Trophoblast cell (in vitro differentiated cells and primary cell): ENCODE measurements around the gene PSTPIP1.

Experiments
- DNase-seq, 2 donors: peaks; one replicate each; pipeline ENCODE4 v3.0.0-alpha.2; 2016
- H2AFZ ChIP-seq: 2 replicates; pipeline ENCODE4 v1.6.1; 2013; ENCODE audit warnings: low read length, moderate library complexity, mild to moderate bottlenecking; ENCODE audit not compliant: insufficient read depth, poor library complexity
- H2AK5ac ChIP-seq: 2 replicates; pipeline ENCODE4 v1.6.1; 2013; ENCODE audit warnings: mild to moderate bottlenecking, low read length
- H2BK120ac ChIP-seq: 2 replicates; pipeline ENCODE4 v1.6.1; 2013; ENCODE audit warnings: low read length, mild to moderate bottlenecking, moderate library complexity; ENCODE audit not compliant: insufficient read depth, poor library complexity
- H2BK12ac ChIP-seq: 2 replicates; pipeline ENCODE4 v1.6.1; 2013; ENCODE audit warnings: mild to moderate bottlenecking, low read length, moderate library complexity
- H2BK5ac ChIP-seq: 2 replicates; pipeline ENCODE4 v1.6.1; 2013; ENCODE audit warnings: low read length, low read depth, moderate library complexity, mild to moderate bottlenecking; ENCODE audit not compliant: poor library complexity
- H3K14ac ChIP-seq: 2 replicates; pipeline ENCODE4 v1.6.1; 2013; ENCODE audit warnings: mild to moderate bottlenecking, low read length
- H3K18ac ChIP-seq: 2 replicates; pipeline ENCODE4 v1.6.1; 2013; ENCODE audit warnings: mild to moderate bottlenecking, low read length
- H3K23ac ChIP-seq: 2 replicates; pipeline ENCODE4 v1.6.1; 2013; ENCODE audit warnings: low read length
- H3K27ac ChIP-seq: 2 replicates; pipeline ENCODE4 v1.5.1; 2013; ENCODE audit warnings: low read depth, mild to moderate bottlenecking, inconsistent platforms, low read length, moderate library complexity
- H3K27me3 ChIP-seq: 2 replicates; pipeline ENCODE4 v1.6.1; 2013; ENCODE audit warnings: inconsistent platforms, mild to moderate bottlenecking, low read length, moderate library complexity; ENCODE audit not compliant: insufficient read depth
- H3K36me3 ChIP-seq, 2 experiments: 1 replicate in 1 of 2; 2 replicates in 1 of 2; pipeline ENCODE4 v1.6.1; 2013; ENCODE audit warnings: low read length in 2 of 2, mild to moderate bottlenecking in 2 of 2, moderate library complexity in 1 of 2; ENCODE audit not compliant: insufficient read depth in 2 of 2, control insufficient read depth in 1 of 2
- H3K4ac ChIP-seq: 2 replicates; pipeline ENCODE4 v1.6.1; 2013; ENCODE audit warnings: low read depth, mild to moderate bottlenecking, low read length, moderate library complexity
- H3K4me1 ChIP-seq, 2 experiments: 1 replicate in 1 of 2; 2 replicates in 1 of 2; pipeline ENCODE4 v1.6.1; 2013; ENCODE audit warnings: low read length in 2 of 2, mild to moderate bottlenecking in 2 of 2, moderate library complexity in 1 of 2; ENCODE audit not compliant: insufficient read depth in 2 of 2, control insufficient read depth in 1 of 2
- H3K4me2 ChIP-seq: 2 replicates; pipeline ENCODE4 v1.6.1; 2013; ENCODE audit warnings: inconsistent platforms, mild to moderate bottlenecking, low read length, moderate library complexity
- H3K4me3 ChIP-seq: 2 replicates; pipeline ENCODE4 v1.5.1; 2013; ENCODE audit warnings: mild to moderate bottlenecking, low read depth, low read length, inconsistent platforms
- H3K79me1 ChIP-seq: one replicate; pipeline ENCODE4 v1.6.1; 2013; ENCODE audit warnings: low read length
- H3K79me2 ChIP-seq: 2 replicates; pipeline ENCODE4 v1.6.1; 2013; ENCODE audit warnings: low read length, mild to moderate bottlenecking; ENCODE audit not compliant: control insufficient read depth, insufficient read depth, poor library complexity
- H3K9ac ChIP-seq: 2 replicates; pipeline ENCODE4 v1.6.1; 2013; ENCODE audit warnings: mild to moderate bottlenecking, low read length
- H3K9me3 ChIP-seq: 2 replicates; pipeline ENCODE4 v1.6.1; 2013; ENCODE audit warnings: low read depth, mild to moderate bottlenecking, control low read depth, inconsistent platforms, low read length; ENCODE audit not compliant: insufficient read depth
- H4K12ac ChIP-seq: 2 replicates; pipeline ENCODE4 v1.6.1; 2013; ENCODE audit warnings: low read depth, mild to moderate bottlenecking, low read length, moderate library complexity
- H4K8ac ChIP-seq: 2 replicates; pipeline ENCODE4 v1.6.1; 2013; ENCODE audit warnings: low read depth, mild to moderate bottlenecking, low read length, moderate library complexity
- H4K91ac ChIP-seq: one replicate; pipeline ENCODE4 v1.6.1; 2013; ENCODE audit warnings: low read depth, mild to moderate bottlenecking, low read length, moderate library complexity
- whole genome bisulfite sequencing: extraction: QIAGEN DNeasy Blood & Tissue Kit; methylation state at CpG from one replicate; pipeline ENCODE4 v1.1.7; 2013; ENCODE audit warnings: missing lambda C conversion rate; ENCODE audit not compliant: insufficient read length, insufficient coverage; ENCODE audit errors: extremely low coverage; 5-methylcytosine and 5-hydroxymethylcytosine counted together

PSTPIP1 gene

GRCh38 chr15:77019521-77020331, 24.8 kb downstream of the PSTPIP1 start:
- H3K4ac ChIP-seq = no peak overlapping the region
- H2AK5ac ChIP-seq = no peak overlapping the region
- no peak overlapping the region for H4K8ac ChIP-seq
- no peak overlapping the region for H3K14ac ChIP-seq
- H3K4me1 ChIP-seq = peaks cover 3 to 6% of the 10 kb centered on the region in 2 experiments
- no peak overlapping the region for H3K4me3 ChIP-seq
- no peaks in the 10 kb centered on the region for H3K79me2 ChIP-seq
- H3K18ac ChIP-seq = no peak overlapping the region
- no peak overlapping the region for H2BK120ac ChIP-seq
- no peak overlapping the region for H4K12ac ChIP-seq
- H3K9me3 ChIP-seq = no peaks in the 10 kb centered on the region
- H4K91ac ChIP-seq = no peak overlapping the region
- no peak overlapping the region for H3K27ac ChIP-seq
- H2BK12ac ChIP-seq = no peak overlapping the region
- H3K27me3 ChIP-seq = no peaks in the 10 kb centered on the region
- no peak overlapping the region for H3K4me2 ChIP-seq
- no peak for DNase-seq
- WGBS = no CpG with 5 or more reads among the region's 12 CpGs
- no peak overlapping the region for H3K23ac ChIP-seq
- no peaks in the 10 kb centered on the region for H3K36me3 ChIP-seq
- H2AFZ ChIP-seq = no peak overlapping the region
- H3K9ac ChIP-seq = no peak overlapping the region
- no peak overlapping the region for H2BK5ac ChIP-seq
- no peaks in the 10 kb centered on the region for H3K79me1 ChIP-seq

GRCh38 chr15:77020348-77021087, 25.6 kb downstream of the PSTPIP1 start:
- H4K91ac ChIP-seq = no peak overlapping the region
- H2AK5ac ChIP-seq = no peak overlapping the region
- H3K4me1 ChIP-seq = peaks cover 3 to 6% of the 10 kb centered on the region in 2 experiments
- no peak overlapping the region for H4K12ac ChIP-seq
- H3K79me1 ChIP-seq = no peaks in the 10 kb centered on the region
- no peaks in the 10 kb centered on the region for H3K27me3 ChIP-seq
- no peak overlapping the region for H3K9ac ChIP-seq
- H3K9me3 ChIP-seq = no peaks in the 10 kb centered on the region
- H2BK5ac ChIP-seq = no peak overlapping the region
- no peak overlapping the region for H3K4me2 ChIP-seq
- H3K4me3 ChIP-seq = no peak overlapping the region
- no peak overlapping the region for H3K27ac ChIP-seq
- H2AFZ ChIP-seq = no peak overlapping the region
- no peak overlapping the region for H2BK12ac ChIP-seq
- H3K14ac ChIP-seq = no peak overlapping the region
- no peak overlapping the region for H3K18ac ChIP-seq
- DNase-seq = no peak
- no peak overlapping the region for H3K4ac ChIP-seq
- no CpG with 5 or more reads among the region's 6 CpGs for WGBS
- H2BK120ac ChIP-seq = no peak overlapping the region
- no peaks in the 10 kb centered on the region for H3K79me2 ChIP-seq
- no peak overlapping the region for H4K8ac ChIP-seq
- no peaks in the 10 kb centered on the region for H3K36me3 ChIP-seq
- no peak overlapping the region for H3K23ac ChIP-seq

- no peaks in the 10 kb centered on the region for H3K79me2 ChIP-seq
- DNase-seq = no peak
- H3K4me3 ChIP-seq = no peak overlapping the region
- WGBS = no CpG with 5 or more reads among the region's 9 CpGs
- H3K14ac ChIP-seq = no peak overlapping the region
- H3K4me1 ChIP-seq = peaks cover 3 to 6% of the 10 kb centered on the region in 2 experiments
- no peak overlapping the region for H4K8ac ChIP-seq
- H3K4ac ChIP-seq = no peak overlapping the region
- no peaks in the 10 kb centered on the region for H3K36me3 ChIP-seq
- no peak overlapping the region for H2BK12ac ChIP-seq
- H3K9me3 ChIP-seq = no peaks in the 10 kb centered on the region
- H3K9ac ChIP-seq = no peak overlapping the region
- no peaks in the 10 kb centered on the region for H3K27me3 ChIP-seq
- no peaks in the 10 kb centered on the region for H3K79me1 ChIP-seq
- H3K18ac ChIP-seq = no peak overlapping the region
- H4K12ac ChIP-seq = no peak overlapping the region
- no peak overlapping the region for H3K27ac ChIP-seq
- H2BK120ac ChIP-seq = no peak overlapping the region
- H3K23ac ChIP-seq = no peak overlapping the region
- H2AFZ ChIP-seq = no peak overlapping the region
- H2BK5ac ChIP-seq = no peak overlapping the region
- no peak overlapping the region for H3K4me2 ChIP-seq
- H2AK5ac ChIP-seq = no peak overlapping the region
- H4K91ac ChIP-seq = no peak overlapping the region
These were observed 26.2 kb downstream of the PSTPIP1 start for GRCh38 chr15:77021088-77021481.

GRCh38 chr15:77021803-77022381, 27.0 kb downstream of the PSTPIP1 start:
- H3K18ac ChIP-seq = no peak overlapping the region
- no peaks in the 10 kb centered on the region for H3K36me3 ChIP-seq
- no peak overlapping the region for H4K8ac ChIP-seq
- H2BK120ac ChIP-seq = no peak overlapping the region
- H3K23ac ChIP-seq = no peak overlapping the region
- H3K4me2 ChIP-seq = no peak overlapping the region
- H3K79me2 ChIP-seq = no peaks in the 10 kb centered on the region
- no peak overlapping the region for H3K4me3 ChIP-seq
- no peak overlapping the region for H2BK5ac ChIP-seq
- H3K14ac ChIP-seq = no peak overlapping the region
- peaks cover 3 to 6% of the 10 kb centered on the region in 2 experiments for H3K4me1 ChIP-seq
- no peak overlapping the region for H2AK5ac ChIP-seq
- no peaks in the 10 kb centered on the region for H3K27me3 ChIP-seq
- no peak overlapping the region for H3K9ac ChIP-seq
- H3K9me3 ChIP-seq = no peaks in the 10 kb centered on the region
- no peak overlapping the region for H4K12ac ChIP-seq
- no peak overlapping the region for H2AFZ ChIP-seq
- H3K79me1 ChIP-seq = no peaks in the 10 kb centered on the region
- no peak overlapping the region for H3K4ac ChIP-seq
- no peak overlapping the region for H3K27ac ChIP-seq
- WGBS = no CpG with 5 or more reads among the region's 7 CpGs
- H2BK12ac ChIP-seq = no peak overlapping the region
- DNase-seq = peak in 1 of 2 donors; percentile 31
- H4K91ac ChIP-seq = no peak overlapping the region
